ENCODE measurements around the gene NTF3. TPM values are rescaled to one million over a fixed set of nuclear protein-coding genes. Genes with fewer than 3 reads are reported as not detected.

Gene NTF3
- total and polyA plus RNA-seq, 2 of the 8 experiments (the other 6 are each of a cell fraction or from before 2014, with no cell fraction given): 1.4 to 2.3 TPM

DNA sequence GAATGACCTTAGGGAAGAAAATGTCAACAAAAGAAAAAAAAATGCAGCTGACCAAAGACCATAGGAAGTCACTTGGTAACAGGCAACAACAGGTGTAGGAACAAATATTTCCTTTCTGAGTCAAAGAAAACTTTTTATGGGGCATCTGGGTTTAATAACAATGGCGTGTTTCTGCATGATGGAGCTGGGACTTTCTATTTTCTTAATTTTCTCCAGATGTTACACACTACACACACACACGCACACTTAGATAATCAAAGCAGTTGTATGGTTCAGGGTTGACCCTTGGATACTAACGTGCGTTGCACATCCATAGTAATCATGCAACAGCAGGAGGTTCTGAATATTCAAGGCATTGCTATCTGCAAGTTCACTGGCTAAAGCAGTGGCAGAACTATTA lies 47.9 kb upstream of the NTF3 start:
- POLR2A ChIA-PET (ENCODE audit: partially characterized antibody): interaction anchor here (0.7 kb wide), 1 partner anchor 9 kb away, joined by 3 read pairs; no protein-coding TSS in a partner anchor
- Histone ChIP-seq H3K4me3 (ENCODE audit: extremely low read depth in 1 of 4, insufficient read depth in 2 of 4, low read depth in 3 of 4, low read length in 4 of 4) (no peak overlapping the region), H4K91ac (replicated peaks; ENCODE audit: insufficient read length, low read length) (no peak overlapping the region), H3K9me3 (ENCODE audit: insufficient read depth in 2 of 2, low read depth in 1 of 2, low read length in 1 of 2) (no peaks in the 10 kb centered on the region), H3K4ac (replicated peaks; ENCODE audit: insufficient read length, low read depth, low read length) (no peak overlapping the region), H2AFZ (ENCODE audit: low read length) (no peak overlapping the region), H2BK12ac (ENCODE audit: low read depth, low read length) (no peak overlapping the region), H4K20me1 (replicated peaks in 1 of 2; ENCODE audit: control insufficient read depth in 1 of 2, insufficient read depth in 2 of 2, low read length in 2 of 2) (no peaks in the 10 kb centered on the region), H3K4me1 (replicated peaks in 1 of 4; ENCODE audit: control insufficient read depth in 3 of 4, insufficient read depth in 4 of 4, low read length in 3 of 4) (peaks cover 0 to 4% (median 2%) of the 10 kb centered on the region in 4 experiments; a peak in 2 of 7 replicates), H3K23me2 (ENCODE audit: low read depth, low read length) (no peaks in the 10 kb centered on the region), H4K8ac (ENCODE audit: extremely low read depth, insufficient read depth, low read length) (no peak overlapping the region), H3K79me1 (ENCODE audit: low read depth, low read length) (no peaks in the 10 kb centered on the region), H3K14ac (ENCODE audit: insufficient read length) (no peak overlapping the region), H3K36me3 (ENCODE audit: control insufficient read depth in 2 of 4, insufficient read depth in 4 of 4, low read length in 3 of 4) (no peaks in the 10 kb centered on the region), H2BK20ac (ENCODE audit: low read length) (no peak overlapping the region), H2BK5ac (ENCODE audit: low read depth, low read length) (no peak overlapping the region), H3K79me2 (ENCODE audit: control insufficient read depth in 1 of 2, insufficient read depth in 2 of 2, low read length in 2 of 2) (no peaks in the 10 kb centered on the region), H2AK5ac (ENCODE audit: low read depth, low read length) (no peak overlapping the region), H3K18ac (ENCODE audit: extremely low read depth, low read length) (no peak overlapping the region), H3K23ac (ENCODE audit: insufficient read length) (no peak overlapping the region), H3K56ac (replicated peaks; ENCODE audit: insufficient read length, low read depth, low read length) (no peak overlapping the region), H2BK15ac (ENCODE audit: low read length) (no peak overlapping the region), H4K5ac (ENCODE audit: insufficient read length, low read depth, low read length) (no peak overlapping the region), H3K4me2 (ENCODE audit: insufficient read depth in 1 of 2, low read depth in 2 of 2, low read length in 2 of 2) (no peak overlapping the region), H3K27me3 (replicated peaks in 1 of 4; ENCODE audit: control insufficient read depth in 3 of 4, extremely low read depth in 1 of 4, insufficient read depth in 3 of 4, low read length in 3 of 4) (0 out of 7 replicates have a peak, but pooled peaks cover 0 to 2% (median 0%) of the 10 kb centered on the region in 4 experiments), H2BK120ac (replicated peaks; ENCODE audit: low read depth, low read length) (no peak overlapping the region), H3K9ac (replicated peaks in 1 of 4; ENCODE audit: extremely low read depth in 1 of 4, low read depth in 3 of 4, low read length in 3 of 4) (no peak overlapping the region), H3K27ac (ENCODE audit: low read depth, low read length) (no peak overlapping the region)
- CTCF ChIA-PET (ENCODE audit: partially characterized antibody): no interaction called here
- WGBS, 2 experiments (ENCODE audit: extremely low coverage in 1 of 2, insufficient coverage in 1 of 2, insufficient read length in 1 of 2, insufficient replicate concordance in 2 of 2, low coverage in 1 of 2, low lambda C conversion rate in 2 of 2, missing lambda C conversion rate in 1 of 2): 81% methylated on average over 4 of the region's 4 CpGs; no CpG with 5 or more reads in 1 of the 2 experiments
- no peak for DNase-seq (ENCODE audit: low read depth in 1 of 2, low spot score in 2 of 2)
- FAIRE-seq: no peak
- no peak for TF ChIP-seq GTF2F1 (IDR thresholded peaks at IDR 0.05; ENCODE audit: borderline replicate concordance, low read depth, low read length)
